Upper lobe of left lung (tissue), 4 donors: Measurements from ENCODE around the gene TMEM106C.

Experiments used
- CTCF ChIP-seq, 6 experiments: fragments of 450-650 bp in 4 of 6; fragments of 200-600 bp in 2 of 6; sonication (generic) in 2 of 6; IDR thresholded peaks; one replicate each; pipeline ENCODE4 v1.5.1; 2016 to 2019; ENCODE audit warnings: antibody characterized with exemption in 6 of 6
- EP300 ChIP-seq, 4 donors: sonication (generic); formaldehyde crosslinking; IDR thresholded peaks; one replicate each; pipeline ENCODE4 v1.5.1; 2017; ENCODE audit warnings: antibody characterized with exemption in 4 of 4, control low read depth in 2 of 4
- POLR2AphosphoS5 ChIP-seq, 2 donors: sonication (generic); formaldehyde crosslinking; IDR thresholded peaks; one replicate each; pipeline ENCODE4 v1.5.1; 2017; ENCODE audit warnings: antibody characterized with exemption in 2 of 2

- no peak for TF ChIP-seq CTCF (IDR thresholded peaks at IDR 0.05)
- TF ChIP-seq POLR2AphosphoS5 (IDR thresholded peaks at IDR 0.05), result no peak
- no peak for TF ChIP-seq EP300 (IDR thresholded peaks at IDR 0.05)
Measured at GRCh38 chr12:47970843-47971242, 7.4 kb downstream of the TMEM106C start.
